HG03342 (cell line): Measurements from ENCODE around the gene SHCBP1L.

Experiments
- ATAC-seq: cut with Tn5 transposase; IDR thresholded peaks from one replicate; pipeline ENCODE4 v1.9.1; 2021; ENCODE audit warnings: mild to moderate bottlenecking, moderate library complexity; ENCODE audit not compliant: unreplicated experiment

SHCBP1L gene

GRCh38 chr1:182897696-182898095 is 55.3 kb downstream of the SHCBP1L start:
- ATAC-seq, result no peak

GRCh38 chr1:182890927-182891610 is 61.9 kb downstream of the SHCBP1L start:
- no peak for ATAC-seq

GRCh38 chr1:182889997-182890396 is 63.0 kb downstream of the SHCBP1L start:
- ATAC-seq, result no peak

GRCh38 chr1:182888736-182889531 is 64.0 kb downstream of the SHCBP1L start:
- ATAC-seq, result no peak

GRCh38 chr1:182886985-182887384 is 66.0 kb downstream of the SHCBP1L start:
- ATAC-seq, result no peak

GRCh38 chr1:182885591-182885990 is 67.4 kb downstream of the SHCBP1L start:
- no peak for ATAC-seq

GRCh38 chr1:182884872-182885271 is 68.1 kb downstream of the SHCBP1L start:
- no peak for ATAC-seq

- ATAC-seq, result no peak
Observed at GRCh38 chr1:182877842-182878241, 75.1 kb downstream of the SHCBP1L start.

- ATAC-seq, result no peak
Observed at GRCh38 chr1:182877331-182877730, 75.6 kb downstream of the SHCBP1L start.

- no peak for ATAC-seq
Observed at GRCh38 chr1:182875889-182876288, 77.1 kb downstream of the SHCBP1L start.

- ATAC-seq, result no peak
Observed at GRCh38 chr1:182872881-182873280, 80.1 kb downstream of the SHCBP1L start.

GRCh38 chr1:182869241-182869666 is 83.7 kb downstream of the SHCBP1L start:
- ATAC-seq, result no peak

GRCh38 chr1:182867861-182868260 is 85.1 kb downstream of the SHCBP1L start:
- no peak for ATAC-seq

GRCh38 chr1:182863940-182864339 is 89.0 kb downstream of the SHCBP1L start:
- ATAC-seq, result no peak

GRCh38 chr1:182862827-182863226 is 90.1 kb downstream of the SHCBP1L start:
- no peak for ATAC-seq

GRCh38 chr1:182861994-182862393 is 91.0 kb downstream of the SHCBP1L start:
- no peak for ATAC-seq

GRCh38 chr1:182860658-182861057 is 92.3 kb downstream of the SHCBP1L start:
- ATAC-seq, result no peak

- no peak for ATAC-seq
Observed at GRCh38 chr1:182857212-182857611, 95.8 kb downstream of the SHCBP1L start.

GRCh38 chr1:182855911-182856310 is 97.1 kb downstream of the SHCBP1L start:
- no peak for ATAC-seq

GRCh38 chr1:182851825-182852224 is 101.1 kb downstream of the SHCBP1L start:
- ATAC-seq, result no peak

- no peak for ATAC-seq
Observed at GRCh38 chr1:182850319-182850718, 102.6 kb downstream of the SHCBP1L start.
